ENCODE measurements around the gene A1CF. TPM values are rescaled to one million over a fixed set of nuclear protein-coding genes. Genes with fewer than 3 reads are reported as not detected.
"Not testable (repeated sequence)": the region's sequence is repeated elsewhere in the genome, so short reads cannot be mapped to it uniquely, and the experiment has no call there.

A1CF gene
- total RNA-seq, 1 donor: not detected

DNA sequence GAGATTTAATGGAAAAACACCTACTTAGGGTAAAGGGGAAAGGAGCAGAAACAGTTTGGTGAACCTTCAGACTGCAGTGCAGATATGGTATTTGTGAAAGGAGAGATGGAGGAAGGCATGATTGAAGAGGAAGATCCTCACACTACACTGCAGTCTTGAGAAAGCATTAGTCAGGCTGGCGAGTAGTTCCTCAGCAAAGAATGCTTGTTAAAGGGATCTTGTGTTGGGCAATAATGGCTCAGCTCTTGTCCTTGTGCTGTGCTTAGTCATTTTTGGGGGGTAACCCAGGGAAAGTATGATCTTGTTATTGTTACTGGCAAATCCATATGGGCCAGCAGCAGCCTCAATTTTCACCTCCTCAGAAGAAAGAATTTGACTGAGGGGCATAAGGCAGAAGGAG is 105.4 kb downstream of the A1CF start:
- not testable (repeated sequence) for H3K4me3 ChIP-seq (ENCODE audit: insufficient read depth, low read length); H3K79me2 ChIP-seq (ENCODE audit: insufficient read depth, low read length); H4K20me1 ChIP-seq (ENCODE audit: insufficient read depth, low read length); H2AFZ ChIP-seq (ENCODE audit: low read length); H3K27ac ChIP-seq (ENCODE audit: low read depth, low read length); H3K27me3 ChIP-seq (ENCODE audit: insufficient read depth, low read length); H3K36me3 ChIP-seq (ENCODE audit: insufficient read depth, low read length); H3K4me1 ChIP-seq (ENCODE audit: insufficient read depth, low read length); H3K9me3 ChIP-seq (ENCODE audit: low read depth, low read length); H3K4me2 ChIP-seq (ENCODE audit: insufficient read depth, low read length)
- DNase-seq (ENCODE audit: insufficient read length, low spot score, missing footprints): peak; percentile 54

DNA sequence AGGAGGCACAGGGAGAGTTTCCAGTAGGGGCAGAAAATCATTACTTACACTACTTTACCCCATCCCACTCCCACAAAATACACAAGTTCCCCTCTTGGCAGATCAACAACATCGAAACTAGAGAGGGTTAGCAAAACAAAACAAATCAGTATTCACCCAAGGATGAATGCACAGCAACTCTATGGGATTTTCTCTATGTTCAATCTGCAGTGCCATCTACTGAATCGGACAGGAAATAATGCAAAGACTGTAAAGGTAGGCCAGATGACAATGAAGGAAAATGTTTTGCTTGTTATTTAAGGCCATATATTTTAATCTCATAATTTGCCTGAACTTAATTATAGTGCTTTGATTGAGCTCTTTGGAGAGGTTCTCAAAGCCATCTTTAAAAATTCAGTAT is 110.6 kb downstream of the A1CF start:
- not testable (repeated sequence) for H3K79me2 ChIP-seq (ENCODE audit: insufficient read depth, low read length); H3K4me3 ChIP-seq (ENCODE audit: insufficient read depth, low read length); H3K36me3 ChIP-seq (ENCODE audit: insufficient read depth, low read length); DNase-seq (ENCODE audit: insufficient read length, low spot score, missing footprints); H3K27ac ChIP-seq (ENCODE audit: low read depth, low read length); H3K4me2 ChIP-seq (ENCODE audit: insufficient read depth, low read length); H3K27me3 ChIP-seq (ENCODE audit: insufficient read depth, low read length); H2AFZ ChIP-seq (ENCODE audit: low read length); H3K4me1 ChIP-seq (ENCODE audit: insufficient read depth, low read length); H4K20me1 ChIP-seq (ENCODE audit: insufficient read depth, low read length); H3K9me3 ChIP-seq (ENCODE audit: low read depth, low read length)
- TF ChIP-seq, protein P1, sequence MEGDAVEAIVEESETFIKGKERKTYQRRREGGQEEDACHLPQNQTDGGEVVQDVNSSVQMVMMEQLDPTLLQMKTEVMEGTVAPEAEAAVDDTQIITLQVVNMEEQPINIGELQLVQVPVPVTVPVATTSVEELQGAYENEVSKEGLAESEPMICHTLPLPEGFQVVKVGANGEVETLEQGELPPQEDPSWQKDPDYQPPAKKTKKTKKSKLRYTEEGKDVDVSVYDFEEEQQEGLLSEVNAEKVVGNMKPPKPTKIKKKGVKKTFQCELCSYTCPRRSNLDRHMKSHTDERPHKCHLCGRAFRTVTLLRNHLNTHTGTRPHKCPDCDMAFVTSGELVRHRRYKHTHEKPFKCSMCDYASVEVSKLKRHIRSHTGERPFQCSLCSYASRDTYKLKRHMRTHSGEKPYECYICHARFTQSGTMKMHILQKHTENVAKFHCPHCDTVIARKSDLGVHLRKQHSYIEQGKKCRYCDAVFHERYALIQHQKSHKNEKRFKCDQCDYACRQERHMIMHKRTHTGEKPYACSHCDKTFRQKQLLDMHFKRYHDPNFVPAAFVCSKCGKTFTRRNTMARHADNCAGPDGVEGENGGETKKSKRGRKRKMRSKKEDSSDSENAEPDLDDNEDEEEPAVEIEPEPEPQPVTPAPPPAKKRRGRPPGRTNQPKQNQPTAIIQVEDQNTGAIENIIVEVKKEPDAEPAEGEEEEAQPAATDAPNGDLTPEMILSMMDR (IDR thresholded peaks at IDR 0.05; ENCODE audit: extremely low read depth, low read depth, low read length): peak; percentile 5

DNA sequence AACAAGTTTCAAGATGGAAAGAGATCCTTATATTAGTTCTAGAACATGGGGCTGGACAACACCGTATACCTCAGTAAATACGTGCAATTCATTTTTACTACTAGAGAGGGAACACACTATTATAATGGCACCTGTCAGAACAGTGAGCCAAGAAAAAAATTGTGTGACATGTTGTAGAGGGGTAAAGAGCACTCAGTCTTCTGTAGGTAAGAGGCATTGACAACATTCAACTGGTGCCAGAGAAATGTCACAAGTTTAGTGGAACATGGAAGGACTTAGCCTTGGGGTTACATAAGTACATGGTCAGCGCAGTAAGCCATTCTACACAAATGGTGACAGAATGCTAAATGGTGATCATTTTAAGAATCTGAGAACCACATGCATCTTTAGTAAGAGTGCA is 113.4 kb downstream of the A1CF start:
- not testable (repeated sequence) for H3K36me3 ChIP-seq (ENCODE audit: insufficient read depth, low read length); H3K9me3 ChIP-seq (ENCODE audit: low read depth, low read length); H4K20me1 ChIP-seq (ENCODE audit: insufficient read depth, low read length); H3K4me3 ChIP-seq (ENCODE audit: insufficient read depth, low read length); H3K27ac ChIP-seq (ENCODE audit: low read depth, low read length); H3K4me1 ChIP-seq (ENCODE audit: insufficient read depth, low read length); H3K79me2 ChIP-seq (ENCODE audit: insufficient read depth, low read length); H3K27me3 ChIP-seq (ENCODE audit: insufficient read depth, low read length); H3K4me2 ChIP-seq (ENCODE audit: insufficient read depth, low read length); DNase-seq (ENCODE audit: insufficient read length, low spot score, missing footprints); H2AFZ ChIP-seq (ENCODE audit: low read length)

DNA sequence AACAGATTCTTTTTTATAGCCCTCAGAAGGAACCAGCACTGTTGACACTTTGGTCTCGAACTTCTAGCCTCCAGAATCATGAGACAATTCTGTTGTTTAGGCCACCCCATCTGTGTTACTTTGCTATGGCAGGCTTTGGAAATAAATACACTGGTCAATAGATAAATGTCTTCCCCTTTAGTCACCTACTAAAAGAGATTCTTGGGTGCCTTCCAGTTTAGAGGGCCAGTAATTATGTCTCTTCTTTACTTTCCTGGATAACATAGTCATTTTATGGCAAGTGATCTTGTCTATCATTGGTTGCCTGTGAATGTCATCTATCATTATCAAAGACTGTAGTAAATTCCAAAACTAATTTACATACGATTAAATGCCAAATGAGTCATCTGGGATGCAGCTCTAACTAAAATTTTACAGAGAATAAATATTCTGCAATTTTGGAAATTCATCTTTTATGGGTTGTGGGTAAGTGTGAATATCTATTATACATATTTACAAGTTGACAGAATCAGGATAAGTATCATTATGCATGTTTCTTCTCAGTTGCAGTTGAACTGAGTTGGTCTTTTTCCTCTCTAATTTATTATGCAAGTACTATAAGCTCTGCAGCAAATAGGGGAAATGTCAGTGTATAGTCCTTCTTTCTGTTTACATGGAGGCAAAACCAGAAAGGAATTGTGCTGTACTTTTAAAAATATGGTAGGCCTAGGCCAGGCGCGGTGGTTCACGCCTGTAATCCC is 118.5 kb downstream of the A1CF start:
- H3K27ac ChIP-seq (ENCODE audit: low read depth, low read length); H3K9me3 ChIP-seq (ENCODE audit: low read depth, low read length); H2AFZ ChIP-seq (ENCODE audit: low read length); DNase-seq (ENCODE audit: insufficient read length, low spot score, missing footprints); H3K4me2 ChIP-seq (ENCODE audit: insufficient read depth, low read length); H4K20me1 ChIP-seq (ENCODE audit: insufficient read depth, low read length); H3K36me3 ChIP-seq (ENCODE audit: insufficient read depth, low read length); H3K27me3 ChIP-seq (ENCODE audit: insufficient read depth, low read length); H3K4me1 ChIP-seq (ENCODE audit: insufficient read depth, low read length); H3K4me3 ChIP-seq (ENCODE audit: insufficient read depth, low read length); H3K79me2 ChIP-seq (ENCODE audit: insufficient read depth, low read length): not testable (repeated sequence)

Other genes starting within 250 kb of the A1CF start
- 3.3 and 3.5 TPM in 2 replicates for gene ASAH2B, start 145.7 kb downstream of the A1CF start, total RNA-seq
- 19.5 and 32.1 TPM in 2 replicates for gene PRKG1, start 188.9 kb upstream of the A1CF start, total RNA-seq

Measured in osteoblast (primary cell).